Activated T-cell treated with anti-CD3 and anti-CD28 coated beads for 24 hours (primary cell): Measurements from ENCODE around the gene PEF1.

Experiments
- DNase-seq: peaks from one replicate; pipeline ENCODE4 v3.0.0-alpha.2; 2020; ENCODE audit warnings: low read depth

PEF1 gene

DNA sequence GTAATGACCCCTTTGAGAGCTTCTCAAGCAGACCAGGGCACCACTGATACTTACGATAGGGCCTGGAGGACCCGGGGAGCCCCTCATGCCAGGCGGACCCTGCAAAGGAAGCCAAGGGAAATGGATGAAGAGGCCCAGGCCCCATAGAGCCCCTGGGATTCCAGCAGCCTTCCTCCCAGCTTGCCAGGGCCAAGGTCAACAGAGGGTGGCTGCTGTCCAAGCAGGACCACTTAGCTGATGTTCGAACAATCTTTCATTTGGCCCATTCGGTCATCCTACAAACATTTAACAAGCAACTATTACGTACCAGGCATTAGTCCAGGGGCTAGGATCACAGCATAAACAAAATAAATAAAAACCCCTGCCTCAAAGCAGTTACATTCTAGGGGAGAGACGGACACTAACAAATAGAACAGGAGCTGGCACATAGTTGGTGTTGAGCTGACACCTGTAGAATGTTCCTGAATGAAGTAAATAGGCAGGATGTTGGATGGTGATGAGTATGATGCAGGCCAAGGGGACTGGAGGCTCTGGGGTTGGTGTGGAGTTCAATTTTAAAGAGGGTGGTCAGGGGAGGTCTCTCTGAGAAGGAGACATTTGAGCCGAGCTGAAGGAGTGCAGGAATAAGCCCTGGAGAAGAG, 27.0 kb upstream of the PEF1 start:
- no peak for DNase-seq

DNA sequence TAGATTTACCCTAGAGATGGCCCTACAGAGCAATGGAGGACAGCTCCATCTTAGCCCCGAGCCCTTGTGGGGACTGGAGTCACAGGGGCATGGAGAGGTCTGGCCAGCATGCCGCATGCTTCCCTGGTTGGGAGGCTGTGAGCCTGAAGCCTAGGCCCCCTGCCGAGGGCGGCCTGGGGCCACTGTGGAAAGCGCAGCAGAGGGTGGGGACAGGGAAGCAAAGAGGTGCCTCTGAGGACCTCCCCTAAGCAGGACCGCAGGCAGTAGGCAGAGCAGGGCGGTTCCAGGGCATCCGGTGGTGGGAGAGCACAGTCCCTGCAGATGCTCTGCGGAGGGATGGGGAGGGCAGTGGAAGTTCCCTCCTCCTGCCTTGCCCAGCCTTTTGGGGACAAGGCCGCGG, 26.5 kb upstream of the PEF1 start:
- no peak for DNase-seq

DNA sequence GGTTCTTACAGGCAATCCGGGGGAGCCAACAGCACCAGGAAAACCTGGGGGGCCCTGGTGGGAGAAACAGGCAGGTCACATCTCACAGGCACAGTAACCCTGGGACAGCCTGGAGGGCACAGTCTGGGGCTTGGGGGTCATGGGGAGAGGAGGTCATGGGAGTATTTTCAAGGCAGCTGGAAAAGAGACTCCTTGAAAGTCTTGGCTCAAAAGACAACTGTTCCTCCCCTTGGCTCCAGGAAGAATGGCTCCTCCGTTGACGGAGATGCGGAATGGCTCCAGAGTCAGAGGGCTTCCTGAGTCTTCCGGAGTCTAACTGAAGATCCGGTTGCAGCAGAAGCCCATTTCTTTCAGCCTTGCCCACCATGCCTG, 25.9 kb upstream of the PEF1 start:
- no peak for DNase-seq

DNA sequence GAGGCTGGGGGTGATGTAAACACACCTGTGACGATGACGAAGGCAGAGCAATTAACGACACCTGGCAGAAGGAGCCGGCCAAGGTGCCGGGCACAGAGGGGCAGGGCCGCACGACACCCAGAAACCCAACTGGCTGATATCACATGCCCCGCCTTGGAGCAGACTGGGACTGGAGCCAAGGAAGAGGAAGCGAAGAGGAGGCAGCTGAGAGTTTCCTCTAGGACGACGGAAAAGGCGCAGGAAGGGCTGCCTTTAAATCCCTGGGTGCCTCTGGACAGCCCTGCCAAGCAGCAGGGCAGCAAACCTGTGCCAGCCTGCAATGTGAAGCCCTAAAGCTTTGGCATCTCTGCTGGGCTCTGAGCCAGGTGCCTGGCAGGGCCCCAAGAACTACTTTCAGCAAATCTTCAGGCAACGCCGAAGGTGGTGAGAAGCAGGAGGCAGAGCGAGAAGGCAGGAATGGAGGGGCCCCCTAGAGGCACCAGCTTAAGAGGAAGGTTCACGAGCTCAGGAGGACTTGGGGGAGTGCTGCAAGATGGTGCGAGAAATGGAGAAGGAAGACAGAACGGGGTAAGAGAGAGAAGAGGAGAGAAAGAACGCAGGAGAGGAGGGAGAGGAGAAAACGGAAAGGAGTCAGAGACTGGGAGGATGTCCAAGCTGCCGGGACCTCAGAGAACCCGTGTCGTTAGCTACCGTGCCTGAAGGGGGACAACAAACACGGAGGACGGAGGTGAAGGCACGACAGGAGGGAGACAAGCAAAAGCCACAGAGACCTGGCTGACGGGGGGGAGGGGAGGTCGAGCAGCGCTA, 25.3 kb upstream of the PEF1 start:
- no peak for DNase-seq

DNA sequence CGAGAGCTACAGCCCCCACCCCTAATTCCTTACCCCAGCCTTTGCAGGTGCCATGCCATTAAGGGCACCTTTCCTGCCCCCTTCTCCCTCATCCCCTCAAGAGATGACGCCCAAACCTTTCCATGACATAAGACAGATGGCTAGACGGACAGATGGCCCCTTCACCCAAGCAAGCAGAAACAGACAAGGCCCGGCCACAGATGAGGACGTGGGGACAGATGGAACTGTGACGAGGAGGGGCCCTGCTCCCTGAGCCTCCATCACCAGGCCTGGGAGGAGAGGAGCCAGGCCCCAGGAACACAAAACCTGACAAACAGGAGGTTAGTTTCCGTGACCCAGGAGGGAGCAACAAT, 24.7 kb upstream of the PEF1 start:
- DNase-seq, result no peak

DNA sequence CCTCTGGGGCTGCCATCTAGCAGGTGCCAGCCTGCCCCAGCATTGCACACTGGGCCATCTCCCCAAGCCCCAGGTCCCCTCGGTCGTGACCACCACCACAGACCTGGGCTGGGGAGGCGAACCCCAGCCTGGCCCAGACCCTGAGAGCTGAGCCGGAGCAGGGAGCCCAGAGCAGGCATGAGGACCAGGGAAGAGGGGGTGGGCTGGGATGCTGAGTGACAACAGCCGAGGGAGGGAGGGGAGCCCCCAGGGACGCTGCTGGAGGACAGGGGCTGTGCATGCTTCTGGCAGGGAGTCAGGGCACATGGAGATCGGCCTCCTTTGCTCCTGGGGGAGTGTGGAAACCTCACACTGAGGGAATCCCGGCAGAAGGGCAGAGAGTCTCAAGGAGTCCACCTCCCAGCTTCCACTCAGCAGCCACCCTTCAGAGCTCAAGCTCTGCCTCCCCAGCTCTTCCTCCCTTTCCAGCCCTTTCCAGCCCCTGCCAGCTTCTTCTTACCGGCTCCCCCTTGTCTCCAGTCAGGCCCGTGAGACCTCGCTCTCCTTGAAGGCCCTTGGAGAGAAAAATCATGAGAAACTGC, 23.7 kb upstream of the PEF1 start:
- DNase-seq, result no peak

DNA sequence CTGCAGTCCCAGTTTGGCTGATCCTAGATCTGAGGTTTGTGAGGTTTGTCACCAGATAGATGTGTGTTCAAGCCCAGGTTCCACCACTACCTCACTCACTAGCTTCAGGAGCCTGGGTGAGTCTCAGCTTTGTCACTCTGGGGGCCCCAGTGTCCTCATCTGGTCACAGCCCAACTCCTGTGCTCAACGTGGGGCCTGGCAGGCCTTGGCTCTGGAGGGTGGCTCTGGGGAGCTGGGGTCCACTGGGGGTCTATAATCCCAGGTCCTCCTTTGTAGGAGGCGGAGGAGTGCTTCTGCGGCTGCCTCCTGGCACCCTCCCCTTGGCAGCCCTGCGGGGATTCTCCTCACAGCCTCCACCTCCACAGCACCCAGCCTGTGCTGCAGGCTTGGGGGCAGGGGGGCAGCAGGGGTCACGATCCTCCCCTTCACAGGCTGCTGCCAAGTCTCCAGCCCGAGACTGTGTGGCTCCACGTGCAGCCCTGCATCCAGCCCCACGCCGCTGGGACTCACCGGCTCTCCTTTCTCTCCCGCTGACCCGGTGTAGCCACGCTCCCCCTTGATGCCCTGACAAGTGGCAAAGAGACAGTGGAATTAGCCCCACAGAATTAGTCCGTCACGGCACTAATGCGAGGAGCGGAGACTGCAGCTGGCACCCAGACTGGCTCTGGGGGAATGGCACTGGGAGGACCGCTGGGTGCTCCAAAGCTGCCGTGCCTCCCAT, 22.5 kb upstream of the PEF1 start:
- no peak for DNase-seq

DNA sequence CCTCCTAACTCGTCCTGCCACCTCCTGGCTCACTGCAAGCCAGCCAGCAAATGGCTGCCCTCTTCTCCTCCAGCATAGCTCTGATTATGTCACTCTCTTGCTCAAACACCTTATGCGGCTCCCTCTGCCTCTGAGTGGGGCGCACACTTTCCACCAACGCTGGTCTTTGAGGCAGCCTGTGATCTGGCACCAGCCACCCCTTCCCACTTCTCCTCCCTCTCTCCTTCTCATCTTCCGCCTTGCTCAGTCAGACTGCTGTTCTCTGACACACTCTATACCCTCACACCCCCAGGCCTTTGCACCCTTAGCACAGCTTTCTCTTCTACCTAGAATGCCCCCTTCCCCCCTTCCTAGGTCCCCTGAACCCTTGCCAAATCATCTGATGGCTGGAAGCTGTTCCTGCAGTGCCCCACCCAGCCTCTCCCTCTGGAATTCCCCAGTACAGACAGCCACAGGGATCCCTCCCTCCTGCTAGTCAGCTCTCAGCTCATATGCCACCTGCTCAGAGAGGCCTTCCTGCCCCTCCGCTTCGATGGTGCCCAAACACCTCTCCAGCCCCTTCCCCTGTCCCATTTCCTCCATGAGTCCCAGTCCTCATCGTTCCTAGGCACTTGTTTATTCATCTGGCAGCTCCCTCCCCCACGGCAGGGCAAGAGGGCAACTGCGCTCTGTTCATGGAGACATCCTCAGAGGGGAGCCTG, 21.7 kb upstream of the PEF1 start:
- no peak for DNase-seq

DNA sequence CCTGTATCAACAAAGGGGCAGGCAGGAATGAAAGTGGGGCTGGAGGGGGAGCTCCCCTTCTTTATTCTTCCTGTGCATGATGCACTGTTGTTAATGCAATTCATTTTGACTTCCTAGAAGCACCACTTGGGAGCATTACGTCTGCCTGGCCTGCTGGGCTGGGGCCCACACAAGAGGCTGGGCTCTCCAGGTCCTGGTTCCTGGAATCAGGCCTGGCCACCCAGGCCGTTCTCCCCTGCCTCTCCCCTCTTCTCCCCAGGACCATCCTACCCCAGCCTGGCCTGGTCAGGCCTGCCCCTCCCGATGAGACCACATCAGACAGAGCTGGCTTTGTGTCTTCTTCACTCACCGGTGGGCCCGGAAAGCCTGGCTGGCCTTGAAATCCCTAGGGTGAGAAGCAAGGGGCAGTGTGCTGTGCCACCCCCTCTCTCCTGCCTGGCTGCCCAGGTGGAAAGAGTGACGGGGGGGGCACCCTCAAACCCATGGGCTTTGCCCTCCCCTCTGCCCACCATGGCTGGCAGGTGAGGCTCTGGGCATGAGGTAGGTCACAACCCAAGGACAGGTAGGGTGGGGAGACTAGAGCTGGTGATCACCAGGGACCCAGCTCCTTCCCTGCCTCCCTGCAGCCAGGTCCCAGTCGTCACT, 20.7 kb upstream of the PEF1 start:
- no peak for DNase-seq

DNA sequence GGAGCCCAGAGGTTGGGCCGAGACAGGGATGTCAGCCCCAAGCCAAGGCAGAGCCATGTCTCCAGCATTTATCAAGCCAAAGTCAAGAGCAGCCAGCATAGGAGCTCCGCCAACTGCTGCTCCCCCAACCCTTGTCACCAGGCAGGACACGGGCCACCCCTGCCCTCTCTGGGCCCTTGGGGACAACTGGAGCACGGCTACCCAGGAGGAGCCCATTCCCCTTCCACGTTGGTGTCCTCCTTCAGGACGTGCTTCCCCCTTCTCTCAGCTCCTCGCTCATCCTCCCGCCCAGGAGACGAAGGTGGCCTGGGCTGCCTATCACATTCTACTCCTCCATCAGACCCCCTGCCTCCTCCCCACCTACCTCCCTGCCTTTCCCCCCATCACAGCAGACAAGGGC, 19.9 kb upstream of the PEF1 start:
- DNase-seq, result no peak

DNA sequence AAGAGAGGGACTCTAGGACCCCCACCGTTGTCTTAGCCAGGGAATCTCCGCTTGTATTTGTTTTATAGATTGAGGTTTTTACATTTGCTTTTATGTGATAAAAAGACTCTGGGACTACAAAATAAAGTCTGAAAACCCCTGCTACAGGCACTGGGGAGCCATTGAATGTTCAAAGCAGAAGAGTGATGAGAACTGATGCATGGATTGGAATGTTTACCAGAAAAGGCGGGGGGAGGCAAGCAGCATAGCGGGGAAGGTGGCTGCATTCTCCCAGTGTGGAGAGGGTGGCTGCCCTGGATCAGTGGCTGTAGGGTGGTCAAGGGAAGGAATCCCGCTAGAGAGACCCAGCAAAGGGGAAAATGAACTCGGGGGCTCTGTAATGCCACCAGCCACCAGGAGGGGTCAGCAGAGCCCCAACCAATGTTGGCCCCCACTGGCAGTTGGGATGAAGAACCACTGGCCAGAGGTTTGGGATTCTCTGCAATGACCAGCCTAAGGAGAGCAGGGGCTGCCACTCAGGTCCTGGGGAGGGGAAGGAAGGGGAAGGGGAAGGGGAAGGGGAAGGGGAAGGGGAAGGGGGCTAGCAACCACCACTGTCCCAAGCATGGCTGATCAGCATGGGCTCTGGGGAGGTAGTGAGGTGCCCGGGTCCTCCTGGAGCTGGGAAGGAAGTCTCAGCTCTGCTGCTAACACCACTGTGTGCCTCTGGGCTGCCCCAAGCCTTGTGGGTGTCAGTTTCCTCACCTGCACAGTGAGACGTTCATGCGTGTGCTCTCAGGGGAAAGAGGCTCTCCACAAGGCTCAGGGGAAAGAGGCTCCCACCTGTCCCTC, 19.2 kb upstream of the PEF1 start:
- DNase-seq, result peak; percentile 43

DNA sequence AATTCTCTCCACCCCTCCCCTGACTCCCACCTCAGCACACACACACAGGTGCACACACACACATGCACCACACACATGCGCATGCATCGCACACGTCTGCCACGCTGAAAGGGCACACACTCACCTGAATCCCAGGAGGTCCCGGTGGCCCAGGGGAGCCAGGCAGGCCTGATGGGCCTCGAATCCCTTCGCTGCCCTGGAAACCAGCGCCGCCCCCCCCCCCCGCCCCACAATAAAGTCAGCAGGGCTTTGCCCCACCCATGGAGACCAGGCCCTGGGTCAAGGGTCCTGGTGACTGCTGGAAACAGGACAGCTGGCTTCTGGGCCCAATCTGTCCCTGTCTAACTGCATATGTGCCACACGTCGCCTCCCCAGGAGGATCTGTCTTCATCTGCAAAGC, 17.8 kb upstream of the PEF1 start:
- no peak for DNase-seq

DNA sequence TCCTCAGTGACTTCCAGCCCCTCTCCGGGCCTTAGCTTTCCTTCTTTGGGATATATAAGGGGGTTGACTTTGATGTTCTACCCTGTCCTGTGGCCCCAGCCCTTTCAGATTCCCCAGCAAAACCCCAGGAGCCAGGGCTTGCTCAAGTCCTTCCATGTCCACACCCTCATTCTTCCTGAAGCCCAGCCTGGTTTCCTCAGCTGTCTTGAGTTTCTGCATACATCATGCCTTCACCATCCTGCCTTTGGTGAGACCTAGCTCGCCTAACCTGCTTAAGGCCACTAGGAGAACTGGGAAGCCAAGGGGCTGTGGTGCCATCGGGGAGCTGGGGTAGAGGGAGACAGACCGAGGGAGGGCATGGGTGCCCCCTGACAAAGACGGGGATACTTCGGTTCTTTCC, 17.2 kb upstream of the PEF1 start:
- no peak for DNase-seq

DNA sequence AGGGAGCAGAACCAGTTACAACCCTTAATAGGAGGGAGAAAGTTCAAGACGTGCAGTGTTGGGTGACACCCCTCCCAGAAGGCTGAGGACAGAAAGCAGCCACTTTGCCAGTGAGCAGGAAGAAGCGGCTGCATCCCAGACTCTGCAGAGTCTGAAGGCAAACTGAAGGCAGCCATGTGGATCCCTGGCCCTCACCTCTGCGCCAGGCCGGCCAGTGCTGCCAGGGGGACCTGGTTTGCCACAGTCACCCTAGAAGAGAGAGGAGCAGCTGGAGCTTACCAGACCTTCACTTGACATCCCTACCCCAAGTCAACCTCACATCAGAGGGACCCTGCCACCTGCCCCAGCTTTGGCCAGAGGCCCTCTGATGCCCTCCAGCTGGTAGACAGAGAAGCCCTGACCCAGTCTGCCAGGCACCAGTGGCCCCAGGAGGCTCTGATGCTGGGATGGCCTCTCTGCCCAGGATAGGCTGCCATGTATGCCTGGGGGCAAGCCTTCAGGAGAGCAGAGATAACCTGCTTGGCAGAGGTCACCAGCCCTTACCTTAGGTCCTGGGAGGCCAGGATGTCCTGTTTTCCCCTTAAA, 16.3 kb upstream of the PEF1 start:
- no peak for DNase-seq

DNA sequence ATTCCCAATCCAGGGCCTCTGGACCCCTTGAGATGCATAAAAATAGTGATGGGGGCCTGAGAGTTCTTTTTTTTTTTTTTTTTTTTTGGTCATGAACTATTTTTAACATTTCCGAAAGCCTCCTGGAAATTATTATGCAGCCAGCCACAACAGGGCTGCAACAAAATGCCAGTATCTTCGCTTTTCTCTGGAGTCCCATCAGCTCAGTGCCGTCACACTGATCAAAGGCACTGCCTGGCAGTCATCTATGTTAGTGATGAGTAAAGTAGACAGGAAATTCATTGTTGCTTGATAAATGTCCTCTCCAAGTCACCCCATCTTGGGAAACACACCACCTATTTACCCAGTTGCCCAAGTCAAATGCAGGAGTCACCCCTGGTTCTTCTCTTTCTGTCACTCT, 15.2 kb upstream of the PEF1 start:
- no peak for DNase-seq

DNA sequence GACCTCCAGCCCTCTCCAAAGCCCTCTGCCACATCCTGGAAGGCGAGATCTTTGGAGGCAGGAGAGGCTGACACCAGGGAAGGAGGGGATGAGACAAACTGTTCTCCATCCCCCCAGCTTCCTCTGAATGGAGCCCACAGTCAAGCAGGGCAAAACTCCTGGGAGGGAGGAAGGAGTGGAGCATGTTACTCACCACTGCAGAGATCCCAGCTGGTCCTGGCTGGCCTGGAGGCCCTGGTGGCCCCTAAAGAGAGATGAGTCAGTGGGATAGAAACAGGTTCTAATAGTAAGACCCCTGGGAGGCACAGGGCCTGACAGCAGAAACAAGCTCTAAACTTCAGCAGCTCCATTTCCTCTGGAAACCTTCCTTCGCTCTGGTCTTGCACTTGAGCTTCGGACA, 14.0 kb upstream of the PEF1 start:
- no peak for DNase-seq

DNA sequence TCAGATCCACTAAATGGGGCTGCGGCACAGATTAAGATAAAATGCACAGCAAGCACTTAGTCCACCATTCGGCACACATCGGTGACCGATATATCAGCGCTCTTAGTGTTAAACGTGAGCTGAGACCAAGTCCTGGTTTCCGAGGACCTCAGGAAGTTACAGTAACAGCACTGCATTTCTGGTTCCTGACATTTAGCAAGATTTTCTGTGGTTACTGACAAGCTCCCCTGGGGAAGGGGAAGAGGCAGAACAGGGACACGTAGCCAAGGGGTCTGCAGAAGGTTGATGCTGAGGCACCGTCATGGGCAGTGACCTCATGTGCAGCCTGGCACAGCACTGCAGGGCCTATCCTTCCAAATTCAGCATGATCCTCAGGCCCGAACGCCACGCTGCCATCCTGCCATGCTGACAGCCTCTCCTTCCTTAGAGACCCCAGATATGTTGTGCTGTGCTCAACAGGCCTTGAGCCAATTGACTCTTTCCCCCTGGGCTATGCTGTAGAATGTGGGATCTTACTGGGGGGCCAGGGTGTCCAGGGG, 13.4 kb upstream of the PEF1 start:
- DNase-seq, result no peak

DNA sequence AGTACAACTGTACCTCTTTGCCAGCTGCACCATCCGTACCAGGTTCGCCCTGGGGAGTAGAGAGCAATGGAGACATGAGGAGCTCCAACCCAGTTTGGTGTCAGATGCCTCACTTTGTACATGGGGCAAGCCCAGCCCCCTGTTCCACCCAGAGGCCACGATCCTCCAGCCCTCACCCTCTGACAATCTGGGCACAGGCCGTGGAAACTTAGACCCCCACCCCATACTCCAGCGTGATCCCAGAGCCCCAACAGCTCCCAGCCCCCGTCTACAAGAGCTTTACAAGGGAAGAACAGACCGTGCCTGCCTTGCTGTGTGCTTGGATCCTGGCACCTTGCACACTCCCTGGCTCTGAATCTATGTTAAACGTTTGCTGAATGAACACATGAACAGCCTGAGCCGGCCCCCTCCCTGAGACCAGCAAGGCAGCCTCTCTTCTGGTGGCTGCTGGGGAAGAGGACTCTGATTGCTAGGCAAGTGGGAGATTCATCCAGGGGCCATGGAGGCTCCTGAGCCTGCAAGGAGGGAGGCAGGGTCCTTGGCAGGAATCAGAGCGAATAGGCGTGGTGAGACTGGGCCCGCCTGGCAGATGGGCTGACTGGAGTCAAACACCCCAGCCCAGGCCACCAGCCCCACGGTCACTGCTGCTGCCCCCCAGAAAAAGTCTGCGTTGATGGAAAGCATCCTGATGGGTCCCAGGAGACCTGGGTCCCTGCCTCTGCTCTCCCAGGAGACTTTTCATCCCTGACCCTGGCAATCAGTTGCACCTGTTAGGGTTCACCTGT, 12.5 kb upstream of the PEF1 start:
- DNase-seq, result no peak

DNA sequence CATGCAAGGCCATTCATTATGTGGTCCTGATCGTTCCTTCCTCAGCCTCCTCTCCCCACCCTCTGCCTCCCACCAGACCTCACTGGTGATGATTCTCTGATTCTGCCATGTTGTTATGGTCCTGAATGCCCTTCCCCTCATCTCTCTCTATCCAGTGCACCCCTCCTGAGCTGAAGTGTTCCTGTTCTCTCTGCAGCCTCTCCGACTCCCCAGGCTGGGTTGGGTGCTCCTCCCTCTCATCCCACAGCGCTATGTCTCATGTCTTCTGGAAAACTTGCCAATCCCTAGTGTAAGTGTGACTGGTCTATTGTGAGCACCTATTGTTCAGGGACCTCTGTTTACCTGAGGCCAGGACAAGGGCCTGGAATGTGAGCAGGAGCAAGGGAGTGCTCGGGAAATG, 11.1 kb upstream of the PEF1 start:
- DNase-seq, result no peak

DNA sequence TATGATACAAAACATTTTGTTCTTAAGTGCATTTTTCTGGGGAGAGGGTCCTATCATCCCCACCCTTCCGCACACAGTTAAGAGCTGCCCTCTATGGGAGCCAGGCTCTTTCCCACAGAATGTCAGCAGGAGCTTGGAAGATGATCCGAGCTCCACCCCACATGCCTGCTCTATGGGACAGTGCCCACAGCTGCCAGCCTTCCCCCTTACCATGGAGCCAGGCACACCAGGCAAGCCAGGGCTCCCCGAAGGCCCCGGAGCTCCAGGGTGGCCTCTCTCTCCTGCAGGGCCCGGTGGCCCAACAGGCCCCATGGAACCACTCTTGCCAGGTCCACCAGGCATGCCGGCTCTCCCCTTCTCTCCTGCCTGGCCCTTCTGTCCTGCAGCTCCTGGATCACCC, 10.4 kb upstream of the PEF1 start:
- no peak for DNase-seq
